Left kidney (tissue), 2 donors: ENCODE data around the gene DPYSL5. TPM values are rescaled to one million over a fixed set of nuclear protein-coding genes. Genes with fewer than 3 reads are reported as not detected.

Experiments used
- DNase-seq: peaks from one replicate; pipeline ENCODE4 v3.0.0-alpha.2; 2013
- polyA plus RNA-seq: library from polyadenylated mRNA; unstranded; fragments of 120-200 nt; gene quantifications from one replicate; pipeline ENCODE4 v1.2.1, GENCODE V29; 2013; ENCODE audit not compliant: insufficient read length

Gene DPYSL5
- polyA plus RNA-seq, 1 donor: 6.8 TPM

DNA sequence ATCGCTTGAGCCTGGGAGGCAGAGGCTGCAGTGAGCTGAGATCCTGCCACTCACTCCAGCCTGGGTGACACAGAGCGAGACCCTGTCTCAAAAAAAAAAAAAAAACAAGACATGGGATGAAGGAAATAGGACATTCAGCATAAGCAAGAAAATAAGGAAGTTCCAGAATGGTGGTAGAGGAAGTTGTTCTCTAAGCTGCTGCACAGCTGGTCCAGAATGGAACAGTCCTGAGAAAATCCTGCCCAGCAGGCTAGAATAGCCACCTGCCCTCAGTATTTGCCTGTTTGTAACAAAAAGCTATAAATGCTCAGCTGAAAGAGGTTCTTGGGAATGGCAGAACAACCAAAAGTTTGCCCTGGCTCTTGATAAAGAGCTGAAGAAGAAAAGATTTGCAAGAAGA is 111.4 kb downstream of the DPYSL5 start:
- DNase-seq: no peak

DNA sequence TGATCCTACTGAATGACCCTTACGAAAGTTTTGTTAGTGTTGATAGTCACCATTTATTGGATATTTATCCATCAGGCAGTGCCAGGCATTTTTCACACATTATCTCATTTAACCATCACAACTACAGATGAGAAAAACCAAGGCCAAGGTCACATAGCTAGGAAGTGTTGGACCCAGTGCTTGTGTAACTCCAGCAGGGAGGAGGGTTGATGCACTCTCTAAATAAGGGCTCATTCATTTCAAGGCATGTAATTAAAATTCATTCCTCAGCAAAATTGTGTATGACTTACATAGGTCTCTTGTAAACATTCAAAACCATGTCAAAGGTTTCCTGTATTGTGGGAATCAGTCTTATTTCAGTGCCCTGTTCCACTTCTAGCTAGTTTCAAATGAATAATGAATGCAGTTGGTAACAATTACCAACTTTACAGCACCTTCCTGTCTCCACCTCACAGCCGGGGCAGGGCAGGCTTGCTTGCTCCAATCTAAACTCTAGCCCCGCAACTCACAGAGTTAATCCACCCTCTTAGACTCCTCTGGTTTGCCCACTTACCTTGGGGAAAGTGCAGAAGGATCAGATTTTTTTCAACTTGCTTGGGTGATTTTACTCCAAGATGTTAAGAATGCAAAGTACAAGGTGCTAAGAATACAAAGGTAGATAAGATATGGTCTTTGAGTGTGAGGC is 116.7 kb downstream of the DPYSL5 start:
- no peak for DNase-seq

- DNase-seq: no peak
Measured at GRCh38 chr2:26968001-26968400, 120.1 kb downstream of the DPYSL5 start.

GRCh38 chr2:26969077-26969844 is 121.3 kb downstream of the DPYSL5 start:
- DNase-seq: no peak

- DNase-seq: peak; percentile 80
Measured at GRCh38 chr2:26970244-26970927, 122.5 kb downstream of the DPYSL5 start, which contains the start of gene MAPRE3. Gene MAPRE3, plus strand, starts transcription at chr2:26970637. Its CDS starts 51,582 bp downstream, at chr2:27022219.

GRCh38 chr2:26970928-26971627 is 123.1 kb downstream of the DPYSL5 start:
- DNase-seq: peak; percentile 7

- DNase-seq: no peak
Measured at GRCh38 chr2:26971911-26972786, 124.2 kb downstream of the DPYSL5 start.

GRCh38 chr2:26974352-26974751 is 126.4 kb downstream of the DPYSL5 start:
- no peak for DNase-seq

- no peak for DNase-seq
Measured at GRCh38 chr2:26975102-26975501, 127.2 kb downstream of the DPYSL5 start.

DNA sequence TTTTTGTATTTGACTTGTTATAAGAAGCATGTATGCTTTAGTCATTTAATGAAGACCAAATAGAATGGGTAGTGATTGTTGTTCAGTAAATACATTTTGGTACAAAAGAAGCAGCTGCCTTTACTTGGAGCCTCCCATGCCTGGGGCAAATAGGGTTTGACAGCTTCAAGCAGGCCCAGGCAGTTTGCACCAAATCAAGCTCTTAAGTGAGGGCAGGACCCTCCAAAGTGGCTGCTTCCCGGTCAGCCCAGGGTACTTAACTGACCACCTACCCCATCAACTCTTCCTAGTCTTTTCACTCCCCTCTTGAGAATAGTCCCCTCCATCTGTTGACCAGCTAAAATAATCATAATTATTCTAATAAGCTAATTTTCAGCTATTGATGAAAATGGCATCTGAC is 127.7 kb downstream of the DPYSL5 start:
- no peak for DNase-seq

GRCh38 chr2:26976237-26976636 is 128.3 kb downstream of the DPYSL5 start:
- no peak for DNase-seq

DNA sequence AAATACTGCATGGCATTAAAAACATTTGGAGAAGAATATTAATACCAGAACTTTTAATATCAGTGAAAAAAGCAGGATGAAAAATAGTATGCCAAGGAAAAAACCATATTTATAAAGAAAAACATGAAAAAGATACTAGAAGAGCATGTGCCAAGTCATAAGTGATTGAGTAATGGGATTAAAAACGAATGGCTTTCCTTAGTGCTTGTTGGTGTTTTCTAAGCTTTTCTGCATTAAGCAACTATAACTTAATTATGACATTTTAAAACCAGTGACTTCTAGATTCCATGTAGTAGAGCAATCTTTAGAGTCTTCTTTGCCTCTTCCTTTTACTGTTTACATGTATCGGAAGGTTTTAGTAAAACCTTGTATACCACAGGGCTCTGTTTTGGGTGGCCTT is 129.1 kb downstream of the DPYSL5 start:
- DNase-seq: no peak

DNA sequence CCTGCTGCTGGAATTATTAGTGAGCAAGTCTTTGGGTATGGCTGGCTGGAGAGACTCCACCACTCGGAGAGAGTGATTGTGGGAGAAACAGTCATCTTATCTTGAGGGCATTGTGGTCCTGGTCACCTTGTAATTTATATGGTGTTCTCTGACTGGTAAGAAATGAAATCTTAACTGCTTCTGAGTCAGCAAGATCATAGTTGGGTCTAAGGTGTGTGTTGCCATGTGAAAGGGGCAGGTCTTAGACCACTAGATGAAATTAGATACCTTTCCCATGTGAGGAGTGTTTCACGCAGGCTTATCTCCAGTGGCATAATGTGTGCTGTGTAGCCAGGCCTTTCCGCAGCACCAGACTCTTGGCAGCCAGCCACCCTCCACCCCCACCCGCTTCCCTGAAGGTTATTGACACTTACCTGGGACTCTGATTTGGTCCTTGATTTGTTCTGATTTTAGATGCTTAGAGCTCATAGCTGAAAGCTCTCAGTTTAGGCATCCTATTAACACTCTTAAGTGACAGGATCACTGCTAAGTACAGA is 130.2 kb downstream of the DPYSL5 start:
- DNase-seq: peak; percentile 5

DNA sequence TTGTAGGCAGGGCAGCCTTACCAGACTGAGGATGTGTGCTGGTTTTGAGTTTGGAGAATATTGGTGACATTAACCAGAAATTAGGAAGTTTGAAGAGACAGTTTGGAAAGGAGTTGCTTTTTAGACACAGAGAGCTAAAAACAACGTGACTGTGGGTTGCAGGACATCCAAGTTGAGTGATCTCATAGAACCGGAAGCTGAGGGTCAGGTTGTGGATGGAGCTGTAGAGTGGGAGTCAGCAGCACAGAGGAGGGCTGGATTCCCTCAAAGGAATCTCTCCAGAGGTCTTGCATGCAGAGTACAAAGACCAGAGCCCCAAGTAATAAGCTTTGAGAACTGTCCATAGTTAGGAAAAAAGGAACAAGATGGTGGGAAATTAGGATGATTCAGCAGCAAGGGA is 131.8 kb downstream of the DPYSL5 start:
- DNase-seq: no peak

GRCh38 chr2:26980971-26981370 is 133.0 kb downstream of the DPYSL5 start:
- no peak for DNase-seq

DNA sequence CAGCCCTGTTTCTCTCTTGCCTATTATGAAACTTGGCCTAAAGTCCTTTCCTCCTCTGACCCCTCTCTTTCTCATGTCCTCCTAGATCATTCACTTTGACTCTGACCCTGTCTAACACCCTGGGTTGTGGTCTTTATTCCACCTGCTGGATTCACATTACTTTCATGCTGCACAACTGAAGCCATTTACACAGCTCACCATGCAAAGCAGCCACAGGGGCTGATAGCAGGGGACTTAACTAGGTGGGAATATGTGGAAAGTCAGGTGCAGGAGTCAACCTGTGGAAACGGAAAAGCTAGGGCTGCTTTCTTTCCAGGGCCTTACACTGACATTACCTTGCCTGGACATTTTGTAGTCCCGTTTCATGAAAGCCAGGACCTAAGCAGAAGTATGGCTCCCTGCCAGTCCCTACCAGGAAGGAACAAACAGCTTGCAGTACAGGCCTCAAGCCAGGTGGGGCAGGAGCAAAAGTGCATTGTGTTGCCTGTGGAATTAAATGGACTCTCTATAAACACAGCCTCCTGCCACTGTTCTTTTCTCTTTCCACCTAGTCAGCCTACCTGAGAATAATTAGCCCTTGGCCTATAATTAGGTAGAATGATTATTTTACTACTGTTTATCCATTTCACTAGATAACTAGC is 134.3 kb downstream of the DPYSL5 start:
- DNase-seq: peak; percentile 13

DNA sequence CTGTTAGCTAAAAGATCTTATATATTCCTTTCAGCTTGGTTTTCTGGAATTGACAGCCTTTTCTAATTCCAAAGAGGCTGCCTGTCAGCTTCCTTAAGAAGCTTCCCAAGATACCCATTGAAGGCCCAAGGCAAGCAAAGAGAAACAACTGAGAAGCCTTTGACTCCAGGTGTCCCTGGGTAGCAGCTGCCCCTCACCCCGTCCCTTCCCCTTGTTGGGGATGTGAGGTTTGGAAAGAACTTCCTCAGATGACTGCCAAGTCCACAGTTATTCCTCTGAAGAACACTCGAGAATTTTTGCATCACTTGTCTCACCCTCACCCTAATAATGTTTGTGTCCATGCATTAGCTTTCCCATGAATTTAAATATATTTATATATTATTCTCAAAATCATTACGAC is 135.8 kb downstream of the DPYSL5 start:
- DNase-seq: no peak

GRCh38 chr2:26985807-26986206 is 137.9 kb downstream of the DPYSL5 start:
- no peak for DNase-seq

- no peak for DNase-seq
Measured at GRCh38 chr2:26986576-26986975, 138.6 kb downstream of the DPYSL5 start.

DNA sequence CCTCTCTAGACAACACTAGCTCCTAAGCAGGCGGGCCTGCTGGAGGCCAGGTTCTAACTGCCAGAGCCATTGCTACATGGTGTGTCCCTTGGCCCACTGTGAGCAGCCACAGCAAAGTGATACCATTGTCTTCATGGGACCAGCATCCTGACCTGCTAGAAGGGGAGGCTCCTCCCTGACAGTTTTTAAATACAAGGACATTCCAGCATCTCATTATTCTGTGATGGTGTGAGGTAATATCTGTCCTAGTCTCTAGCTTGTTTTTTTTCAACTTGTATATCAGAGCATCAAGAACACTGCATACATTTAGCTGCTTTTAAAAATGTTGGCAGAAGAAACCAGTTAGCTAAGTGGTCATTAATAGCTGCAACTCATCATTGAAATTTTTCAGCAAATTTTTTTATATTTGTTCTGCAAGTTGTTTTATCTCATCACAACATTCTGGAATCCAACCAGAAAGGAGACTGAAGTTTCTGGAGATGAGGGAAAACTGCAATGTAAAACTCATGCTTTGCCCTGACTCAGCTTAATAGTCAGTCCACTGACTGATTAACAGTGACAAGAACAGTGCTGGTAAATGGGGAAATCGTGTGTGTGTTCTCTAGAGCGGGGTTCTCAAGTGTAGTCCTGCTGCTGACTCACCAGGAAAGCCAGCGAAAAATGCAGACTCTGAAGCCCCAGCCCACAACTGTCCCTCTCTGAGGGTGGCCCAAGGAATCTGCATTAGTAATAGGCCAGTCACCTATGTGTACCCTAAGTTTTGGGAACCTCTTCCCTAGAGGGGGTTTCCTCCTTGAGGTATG is 140.3 kb downstream of the DPYSL5 start:
- DNase-seq: no peak
